Hepatocyte (in vitro differentiated cells): ENCODE results near the gene IFT122.

Source experiments
- CTCF ChIP-seq: fragments of 200-600 bp; sonication (generic); IDR thresholded peaks from 2 replicates; pipeline ENCODE4 v1.5.1; 2016; ENCODE audit warnings: antibody characterized with exemption, mild to moderate bottlenecking; ENCODE audit not compliant: poor library complexity
- EZH2 ChIP-seq: fragments of 200-600 bp; sonication (generic); IDR thresholded peaks from 2 replicates; pipeline ENCODE4 v1.6.1; 2016; ENCODE audit warnings: antibody characterized with exemption, mild to moderate bottlenecking, borderline replicate concordance

- no peak for TF ChIP-seq CTCF
- TF ChIP-seq EZH2, result no peak
Observed at GRCh38 chr3:129469026-129469425, 29.0 kb downstream of the IFT122 start.
